LNCaP clone FGC (cell line): ENCODE results near the gene MUC5AC.

Experiments used
- DNase-seq: peaks from one replicate; pipeline ENCODE4 v3.0.0-alpha.2; 2011; ENCODE audit warnings: low read depth
- H3K4me3 ChIP-seq: 2 replicates; pipeline ENCODE4 v1.5.1; 2011; ENCODE audit warnings: mild to moderate bottlenecking, low read depth, low read length, control low read depth
- TF ChIP-seq, protein P1 (sequence below): IDR thresholded peaks from 2 replicates; pipeline ENCODE4 v1.5.1; 2012; ENCODE audit warnings: mild to moderate bottlenecking; ENCODE audit not compliant: control insufficient read depth, insufficient read depth; ENCODE audit errors: extremely low read depth

MUC5AC gene

DNA sequence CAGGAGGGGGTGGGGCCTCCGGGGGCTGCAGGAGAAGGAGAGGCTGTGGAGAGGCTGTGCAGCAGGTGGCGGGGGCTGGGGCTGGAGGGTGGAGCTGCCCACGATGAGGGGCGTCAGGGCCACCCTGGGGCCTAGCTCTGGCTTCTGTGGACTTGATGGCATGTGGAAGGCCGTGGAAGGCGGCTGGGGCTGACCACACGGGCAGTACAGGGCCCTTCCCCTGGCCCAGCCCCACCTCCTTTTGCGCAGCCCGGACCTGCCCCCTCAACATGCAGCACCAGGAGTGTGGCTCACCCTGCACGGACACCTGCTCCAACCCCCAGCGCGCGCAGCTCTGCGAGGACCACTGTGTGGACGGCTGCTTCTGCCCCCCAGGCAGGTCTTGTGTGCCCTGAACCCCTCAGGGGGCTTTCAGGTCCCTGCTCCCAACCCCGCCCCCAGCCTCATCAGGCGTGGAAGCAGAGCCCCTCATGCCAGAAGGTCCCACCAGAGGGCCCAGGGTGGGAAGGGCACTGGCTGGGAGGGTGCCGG lies 71.2 kb downstream of the MUC5AC start:
- H3K4me3 ChIP-seq = no peak overlapping the region
- TF ChIP-seq, protein P1, sequence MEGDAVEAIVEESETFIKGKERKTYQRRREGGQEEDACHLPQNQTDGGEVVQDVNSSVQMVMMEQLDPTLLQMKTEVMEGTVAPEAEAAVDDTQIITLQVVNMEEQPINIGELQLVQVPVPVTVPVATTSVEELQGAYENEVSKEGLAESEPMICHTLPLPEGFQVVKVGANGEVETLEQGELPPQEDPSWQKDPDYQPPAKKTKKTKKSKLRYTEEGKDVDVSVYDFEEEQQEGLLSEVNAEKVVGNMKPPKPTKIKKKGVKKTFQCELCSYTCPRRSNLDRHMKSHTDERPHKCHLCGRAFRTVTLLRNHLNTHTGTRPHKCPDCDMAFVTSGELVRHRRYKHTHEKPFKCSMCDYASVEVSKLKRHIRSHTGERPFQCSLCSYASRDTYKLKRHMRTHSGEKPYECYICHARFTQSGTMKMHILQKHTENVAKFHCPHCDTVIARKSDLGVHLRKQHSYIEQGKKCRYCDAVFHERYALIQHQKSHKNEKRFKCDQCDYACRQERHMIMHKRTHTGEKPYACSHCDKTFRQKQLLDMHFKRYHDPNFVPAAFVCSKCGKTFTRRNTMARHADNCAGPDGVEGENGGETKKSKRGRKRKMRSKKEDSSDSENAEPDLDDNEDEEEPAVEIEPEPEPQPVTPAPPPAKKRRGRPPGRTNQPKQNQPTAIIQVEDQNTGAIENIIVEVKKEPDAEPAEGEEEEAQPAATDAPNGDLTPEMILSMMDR = no peak
- no peak for DNase-seq

DNA sequence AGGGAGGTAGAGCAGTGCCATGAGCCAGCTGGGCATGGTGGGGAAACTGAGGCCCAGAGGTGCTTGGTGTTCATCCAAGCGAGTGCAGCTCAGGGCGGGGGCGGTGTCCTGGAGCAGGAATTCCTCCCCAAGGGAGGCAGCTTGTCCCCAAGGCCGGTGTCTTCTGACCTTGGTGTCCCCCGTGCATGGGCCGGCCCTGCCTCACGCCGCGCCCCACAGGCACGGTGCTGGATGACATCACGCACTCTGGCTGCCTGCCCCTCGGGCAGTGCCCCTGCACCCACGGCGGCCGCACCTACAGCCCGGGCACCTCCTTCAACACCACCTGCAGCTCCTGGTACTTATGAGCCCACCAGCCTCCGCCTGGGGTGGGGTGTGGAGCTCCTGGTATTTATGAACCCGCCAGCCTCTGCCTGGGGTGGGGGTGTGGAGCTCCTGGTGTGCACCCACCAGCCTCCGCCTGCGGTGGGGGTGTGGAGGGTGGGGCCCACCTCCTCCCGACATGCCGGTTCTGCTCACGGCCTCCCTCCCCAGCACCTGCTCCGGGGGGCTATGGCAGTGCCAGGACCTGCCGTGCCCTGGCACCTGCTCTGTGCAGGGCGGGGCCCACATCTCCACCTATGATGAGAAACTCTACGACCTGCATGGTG lies 71.8 kb downstream of the MUC5AC start:
- TF ChIP-seq, protein P1 = no peak
- no peak overlapping the region for H3K4me3 ChIP-seq
- DNase-seq = no peak

DNA sequence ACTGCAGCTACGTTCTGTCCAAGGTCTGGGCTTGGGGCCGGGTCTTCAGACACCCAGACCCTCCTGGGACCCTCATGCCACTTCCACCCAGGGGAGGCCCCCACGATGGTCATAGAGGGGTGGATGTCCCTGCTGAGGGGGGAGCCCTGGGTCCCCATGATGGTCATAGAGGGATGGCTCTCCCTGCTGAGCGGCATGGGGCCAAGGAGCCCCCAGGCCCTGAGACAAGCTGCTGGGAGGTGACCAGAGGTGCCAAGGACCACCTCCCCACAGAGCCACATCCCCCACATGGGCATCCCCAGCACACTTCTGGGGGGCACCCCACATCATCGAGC lies 72.3 kb downstream of the MUC5AC start:
- TF ChIP-seq, protein P1 = no peak
- H3K4me3 ChIP-seq = no peak overlapping the region
- DNase-seq = no peak

DNA sequence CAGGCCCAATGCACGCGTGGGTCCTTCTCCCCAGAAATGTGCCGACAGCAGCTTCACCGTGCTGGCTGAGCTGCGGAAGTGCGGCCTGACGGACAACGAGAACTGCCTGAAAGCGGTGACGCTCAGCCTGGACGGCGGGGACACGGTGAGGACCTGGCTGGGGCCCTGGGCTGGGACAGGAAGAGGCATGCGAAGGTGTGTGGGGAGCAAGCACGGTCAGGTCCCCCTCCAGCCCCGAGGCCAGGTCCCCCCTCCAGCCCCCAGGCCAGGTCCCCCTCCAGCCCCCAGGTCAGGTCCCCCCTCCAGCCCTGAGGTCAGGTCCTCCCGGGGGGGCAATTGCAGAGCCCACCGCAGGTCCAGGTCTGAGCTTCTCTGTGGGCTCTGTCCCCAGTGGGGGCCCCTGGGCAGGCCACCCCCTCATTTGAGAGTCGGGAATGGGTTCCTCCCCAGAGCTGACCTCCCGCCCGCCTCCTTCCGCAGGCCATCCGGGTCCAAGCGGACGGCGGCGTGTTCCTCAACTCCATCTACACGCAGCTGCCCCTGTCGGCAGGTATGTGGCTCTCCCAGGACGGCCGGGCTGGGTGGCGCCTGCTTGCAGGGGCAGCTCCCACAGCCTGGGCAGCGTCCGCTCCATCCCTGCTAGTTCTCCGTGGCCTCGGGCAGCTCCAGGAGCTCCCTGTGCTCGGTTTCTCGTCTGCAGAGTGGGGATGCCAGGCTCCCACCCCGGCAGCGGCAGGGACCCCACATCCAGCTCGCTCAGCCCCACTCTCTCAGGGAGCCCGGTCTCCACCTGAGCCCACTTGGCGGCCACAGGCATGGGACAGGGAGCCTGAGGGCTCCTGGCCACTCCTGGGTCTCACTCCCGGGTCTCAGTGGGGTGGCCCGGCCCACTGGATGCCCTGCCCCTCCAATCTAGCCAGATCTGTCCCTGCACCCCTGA lies 73.0 kb downstream of the MUC5AC start:
- TF ChIP-seq, protein P1 = 0 out of 2 replicates have a peak, but pooled peaks have one; percentile 19
- DNase-seq = no peak
- H3K4me3 ChIP-seq = no peak overlapping the region

DNA sequence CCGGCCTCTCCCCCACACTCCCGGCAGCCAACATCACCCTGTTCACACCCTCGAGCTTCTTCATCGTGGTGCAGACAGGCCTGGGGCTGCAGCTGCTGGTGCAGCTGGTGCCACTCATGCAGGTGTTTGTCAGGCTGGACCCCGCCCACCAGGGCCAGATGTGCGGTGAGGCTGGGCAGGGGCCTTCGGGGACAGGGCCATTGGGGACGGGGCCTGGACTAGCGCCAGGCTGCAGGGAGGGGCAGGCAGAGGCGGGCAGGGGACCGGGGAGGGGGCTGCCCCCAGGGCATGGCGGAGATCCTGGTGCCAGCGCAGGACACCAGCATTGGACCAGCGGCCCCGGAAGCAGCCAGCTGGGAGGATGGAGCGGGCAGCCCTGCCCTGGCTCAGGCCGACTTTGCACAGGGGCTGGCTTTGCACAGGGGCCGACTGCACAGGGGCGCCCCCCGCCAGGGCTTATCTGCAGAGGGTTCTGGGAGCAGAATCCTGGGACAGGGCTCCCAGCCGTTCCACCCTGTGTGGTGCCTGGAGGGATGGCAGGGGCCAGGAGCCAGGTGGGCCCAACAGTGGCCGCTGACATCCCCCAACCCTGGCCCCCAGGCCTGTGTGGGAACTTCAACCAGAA lies 73.8 kb downstream of the MUC5AC start:
- no peak overlapping the region for H3K4me3 ChIP-seq
- TF ChIP-seq, protein P1 = no peak
- DNase-seq = no peak

DNA sequence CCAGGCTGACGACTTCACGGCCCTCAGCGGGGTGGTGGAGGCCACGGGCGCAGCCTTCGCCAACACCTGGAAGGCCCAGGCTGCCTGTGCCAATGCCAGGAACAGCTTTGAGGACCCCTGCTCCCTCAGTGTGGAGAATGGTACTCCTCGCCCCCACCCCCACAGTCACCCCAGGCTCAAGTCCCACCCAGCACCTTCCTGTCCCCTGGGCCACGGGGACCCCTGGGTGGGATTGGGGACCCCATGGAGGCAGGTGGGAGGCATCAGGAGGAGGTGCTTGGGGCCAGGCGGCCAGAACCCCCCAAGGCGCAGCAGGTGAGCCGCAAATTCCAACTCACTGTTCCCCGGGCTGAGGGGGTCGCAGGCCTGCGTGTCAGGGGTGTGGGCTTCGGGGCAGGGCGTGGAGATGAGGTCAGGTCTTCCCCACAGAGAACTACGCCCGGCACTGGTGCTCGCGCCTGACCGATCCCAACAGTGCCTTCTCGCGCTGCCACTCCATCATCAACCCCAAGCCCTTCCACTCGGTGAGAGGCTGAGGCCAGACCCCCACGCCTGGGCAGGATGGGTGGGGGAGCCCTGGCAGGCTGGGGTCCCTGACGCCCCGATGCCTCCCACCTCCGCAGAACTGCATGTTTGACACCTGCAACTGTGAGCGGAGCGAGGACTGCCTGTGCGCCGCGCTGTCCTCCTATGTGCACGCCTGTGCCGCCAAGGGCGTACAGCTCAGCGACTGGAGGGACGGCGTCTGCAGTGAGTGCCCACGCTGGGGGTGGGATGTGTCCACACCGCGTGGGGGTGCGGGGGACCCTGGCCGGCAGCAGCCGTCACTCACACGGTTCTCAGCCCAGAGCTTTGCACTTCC lies 74.5 kb downstream of the MUC5AC start:
- TF ChIP-seq, protein P1 = no peak
- no peak overlapping the region for H3K4me3 ChIP-seq
- no peak for DNase-seq
